Astrocyte (in vitro differentiated cells and primary cell): Measurements from ENCODE around the gene VEGFB.

Source experiments
- EZH2 ChIP-seq: IDR thresholded peaks from 2 replicates; pipeline ENCODE4 v1.6.1; 2012; ENCODE audit warnings: mild to moderate bottlenecking, low read length, inconsistent platforms; ENCODE audit not compliant: insufficient read depth
- TF ChIP-seq, protein P1 (sequence below): IDR thresholded peaks from 2 replicates; pipeline ENCODE4 v1.5.1; 2011; ENCODE audit warnings: low read depth, mild to moderate bottlenecking, inconsistent platforms, low read length, moderate library complexity; ENCODE audit not compliant: insufficient read depth

GRCh38 chr11:64196626-64197025, 37.8 kb upstream of the VEGFB start:
- no peak for TF ChIP-seq EZH2
- TF ChIP-seq, protein P1, sequence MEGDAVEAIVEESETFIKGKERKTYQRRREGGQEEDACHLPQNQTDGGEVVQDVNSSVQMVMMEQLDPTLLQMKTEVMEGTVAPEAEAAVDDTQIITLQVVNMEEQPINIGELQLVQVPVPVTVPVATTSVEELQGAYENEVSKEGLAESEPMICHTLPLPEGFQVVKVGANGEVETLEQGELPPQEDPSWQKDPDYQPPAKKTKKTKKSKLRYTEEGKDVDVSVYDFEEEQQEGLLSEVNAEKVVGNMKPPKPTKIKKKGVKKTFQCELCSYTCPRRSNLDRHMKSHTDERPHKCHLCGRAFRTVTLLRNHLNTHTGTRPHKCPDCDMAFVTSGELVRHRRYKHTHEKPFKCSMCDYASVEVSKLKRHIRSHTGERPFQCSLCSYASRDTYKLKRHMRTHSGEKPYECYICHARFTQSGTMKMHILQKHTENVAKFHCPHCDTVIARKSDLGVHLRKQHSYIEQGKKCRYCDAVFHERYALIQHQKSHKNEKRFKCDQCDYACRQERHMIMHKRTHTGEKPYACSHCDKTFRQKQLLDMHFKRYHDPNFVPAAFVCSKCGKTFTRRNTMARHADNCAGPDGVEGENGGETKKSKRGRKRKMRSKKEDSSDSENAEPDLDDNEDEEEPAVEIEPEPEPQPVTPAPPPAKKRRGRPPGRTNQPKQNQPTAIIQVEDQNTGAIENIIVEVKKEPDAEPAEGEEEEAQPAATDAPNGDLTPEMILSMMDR: no peak
